ENCODE results near the gene FOXL2NB.

The FOXL2NB gene

GRCh38 chr3:138984816-138985215 is 37.8 kb downstream of the FOXL2NB start:
- no peak overlapping the region for H3K14ac ChIP-seq (ENCODE audit: low read length)
- H2BK120ac ChIP-seq (ENCODE audit: insufficient read depth, low read length, poor library complexity) = no peak overlapping the region
- no peak overlapping the region for H3K9ac ChIP-seq (ENCODE audit: low read length)
- no peak overlapping the region for H4K8ac ChIP-seq (ENCODE audit: low read depth, low read length)
- no peak overlapping the region for H2AK5ac ChIP-seq (ENCODE audit: low read length)
- H3K18ac ChIP-seq (ENCODE audit: low read length) = no peak overlapping the region
- no peaks in the 10 kb centered on the region for H3K79me1 ChIP-seq (ENCODE audit: low read length)
- H2BK5ac ChIP-seq (ENCODE audit: low read depth, low read length, poor library complexity) = no peak overlapping the region
- DNase-seq = no peak
- WGBS (ENCODE audit: extremely low coverage, insufficient coverage, insufficient read length) = no CpG with 5 or more reads among the region's 3 CpGs
- no peak overlapping the region for H4K91ac ChIP-seq (ENCODE audit: low read depth, low read length)
- H3K27ac ChIP-seq (ENCODE audit: low read depth, low read length) = no peak overlapping the region
- no peak overlapping the region for H2BK12ac ChIP-seq (ENCODE audit: low read length)
- no peak overlapping the region for H3K4ac ChIP-seq (ENCODE audit: low read depth, low read length)
- no peak overlapping the region for H3K23ac ChIP-seq (ENCODE audit: low read length)
- no peak overlapping the region for H2AFZ ChIP-seq (ENCODE audit: insufficient read depth, low read length, poor library complexity)
- H3K4me3 ChIP-seq (ENCODE audit: low read depth, low read length) = no peak overlapping the region
- no peaks in the 10 kb centered on the region for H3K27me3 ChIP-seq (ENCODE audit: insufficient read depth, low read length)
- no peaks in the 10 kb centered on the region for H3K79me2 ChIP-seq (ENCODE audit: control insufficient read depth, insufficient read depth, low read length, poor library complexity)
- no peaks in the 10 kb centered on the region for H3K36me3 ChIP-seq (ENCODE audit: control insufficient read depth in 1 of 2, insufficient read depth in 2 of 2, low read length in 2 of 2)
- no peak overlapping the region for H3K4me2 ChIP-seq (ENCODE audit: low read length)
- H4K12ac ChIP-seq (ENCODE audit: low read depth, low read length) = no peak overlapping the region
- no peaks in the 10 kb centered on the region for H3K4me1 ChIP-seq (ENCODE audit: control insufficient read depth in 1 of 2, insufficient read depth in 2 of 2, low read length in 2 of 2)
- H3K9me3 ChIP-seq (ENCODE audit: insufficient read depth, low read depth, low read length) = no peaks in the 10 kb centered on the region

GRCh38 chr3:138985932-138986331 is 38.9 kb downstream of the FOXL2NB start:
- Histone ChIP-seq H4K12ac (ENCODE audit: low read depth, low read length) (no peak overlapping the region), H3K4me2 (ENCODE audit: low read length) (no peak overlapping the region), H2BK5ac (ENCODE audit: low read depth, low read length, poor library complexity) (no peak overlapping the region), H3K27me3 (ENCODE audit: insufficient read depth, low read length) (no peaks in the 10 kb centered on the region), H4K91ac (ENCODE audit: low read depth, low read length) (no peak overlapping the region), H3K4ac (ENCODE audit: low read depth, low read length) (no peak overlapping the region), H3K14ac (ENCODE audit: low read length) (no peak overlapping the region), H3K9me3 (ENCODE audit: insufficient read depth, low read depth, low read length) (no peaks in the 10 kb centered on the region), H3K9ac (ENCODE audit: low read length) (no peak overlapping the region), H3K4me1 (ENCODE audit: control insufficient read depth in 1 of 2, insufficient read depth in 2 of 2, low read length in 2 of 2) (no peaks in the 10 kb centered on the region), H2BK12ac (ENCODE audit: low read length) (no peak overlapping the region), H3K79me1 (ENCODE audit: low read length) (no peaks in the 10 kb centered on the region), H3K23ac (ENCODE audit: low read length) (no peak overlapping the region), H3K36me3 (ENCODE audit: control insufficient read depth in 1 of 2, insufficient read depth in 2 of 2, low read length in 2 of 2) (no peaks in the 10 kb centered on the region), H2AK5ac (ENCODE audit: low read length) (no peak overlapping the region), H2BK120ac (ENCODE audit: insufficient read depth, low read length, poor library complexity) (no peak overlapping the region), H3K79me2 (ENCODE audit: control insufficient read depth, insufficient read depth, low read length, poor library complexity) (no peaks in the 10 kb centered on the region), H2AFZ (ENCODE audit: insufficient read depth, low read length, poor library complexity) (no peak overlapping the region), H4K8ac (ENCODE audit: low read depth, low read length) (no peak overlapping the region), H3K4me3 (ENCODE audit: low read depth, low read length) (no peak overlapping the region), H3K18ac (ENCODE audit: low read length) (no peak overlapping the region), H3K27ac (ENCODE audit: low read depth, low read length) (no peak overlapping the region)
- WGBS (ENCODE audit: extremely low coverage, insufficient coverage, insufficient read length) = no CpG with 5 or more reads among the region's 4 CpGs
- DNase-seq = no peak

- H2BK12ac ChIP-seq (ENCODE audit: low read length) = no peak overlapping the region
- H3K79me1 ChIP-seq (ENCODE audit: low read length) = no peaks in the 10 kb centered on the region
- no peak overlapping the region for H4K12ac ChIP-seq (ENCODE audit: low read depth, low read length)
- H3K23ac ChIP-seq (ENCODE audit: low read length) = no peak overlapping the region
- no peak overlapping the region for H4K8ac ChIP-seq (ENCODE audit: low read depth, low read length)
- H3K4me2 ChIP-seq (ENCODE audit: low read length) = no peak overlapping the region
- no peaks in the 10 kb centered on the region for H3K4me1 ChIP-seq (ENCODE audit: control insufficient read depth in 1 of 2, insufficient read depth in 2 of 2, low read length in 2 of 2)
- no peak overlapping the region for H3K14ac ChIP-seq (ENCODE audit: low read length)
- H2BK5ac ChIP-seq (ENCODE audit: low read depth, low read length, poor library complexity) = no peak overlapping the region
- H3K36me3 ChIP-seq (ENCODE audit: control insufficient read depth in 1 of 2, insufficient read depth in 2 of 2, low read length in 2 of 2) = no peaks in the 10 kb centered on the region
- H2BK120ac ChIP-seq (ENCODE audit: insufficient read depth, low read length, poor library complexity) = no peak overlapping the region
- no peak for DNase-seq
- H3K79me2 ChIP-seq (ENCODE audit: control insufficient read depth, insufficient read depth, low read length, poor library complexity) = no peaks in the 10 kb centered on the region
- no peak overlapping the region for H3K4ac ChIP-seq (ENCODE audit: low read depth, low read length)
- WGBS (ENCODE audit: extremely low coverage, insufficient coverage, insufficient read length) = no CpG with 5 or more reads among the region's 2 CpGs
- no peak overlapping the region for H2AFZ ChIP-seq (ENCODE audit: insufficient read depth, low read length, poor library complexity)
- H3K4me3 ChIP-seq (ENCODE audit: low read depth, low read length) = no peak overlapping the region
- no peak overlapping the region for H4K91ac ChIP-seq (ENCODE audit: low read depth, low read length)
- H2AK5ac ChIP-seq (ENCODE audit: low read length) = no peak overlapping the region
- H3K18ac ChIP-seq (ENCODE audit: low read length) = no peak overlapping the region
- no peaks in the 10 kb centered on the region for H3K27me3 ChIP-seq (ENCODE audit: insufficient read depth, low read length)
- no peak overlapping the region for H3K27ac ChIP-seq (ENCODE audit: low read depth, low read length)
- no peak overlapping the region for H3K9ac ChIP-seq (ENCODE audit: low read length)
- no peaks in the 10 kb centered on the region for H3K9me3 ChIP-seq (ENCODE audit: insufficient read depth, low read depth, low read length)
Measured at GRCh38 chr3:138987181-138987580, 40.2 kb downstream of the FOXL2NB start.

- Histone ChIP-seq H3K14ac (ENCODE audit: low read length) (no peak overlapping the region), H4K91ac (ENCODE audit: low read depth, low read length) (no peak overlapping the region), H3K4me3 (ENCODE audit: low read depth, low read length) (no peak overlapping the region), H3K79me1 (ENCODE audit: low read length) (no peaks in the 10 kb centered on the region), H3K79me2 (ENCODE audit: control insufficient read depth, insufficient read depth, low read length, poor library complexity) (no peaks in the 10 kb centered on the region), H3K4me2 (ENCODE audit: low read length) (no peak overlapping the region), H3K9me3 (ENCODE audit: insufficient read depth, low read depth, low read length) (no peaks in the 10 kb centered on the region), H2AFZ (ENCODE audit: insufficient read depth, low read length, poor library complexity) (no peak overlapping the region), H3K9ac (ENCODE audit: low read length) (no peak overlapping the region), H3K18ac (ENCODE audit: low read length) (no peak overlapping the region), H2BK120ac (ENCODE audit: insufficient read depth, low read length, poor library complexity) (no peak overlapping the region), H3K4me1 (ENCODE audit: control insufficient read depth in 1 of 2, insufficient read depth in 2 of 2, low read length in 2 of 2) (no peaks in the 10 kb centered on the region), H3K23ac (ENCODE audit: low read length) (no peak overlapping the region), H2BK12ac (ENCODE audit: low read length) (no peak overlapping the region), H3K36me3 (ENCODE audit: control insufficient read depth in 1 of 2, insufficient read depth in 2 of 2, low read length in 2 of 2) (no peaks in the 10 kb centered on the region), H3K27me3 (ENCODE audit: insufficient read depth, low read length) (no peaks in the 10 kb centered on the region), H4K8ac (ENCODE audit: low read depth, low read length) (no peak overlapping the region), H4K12ac (ENCODE audit: low read depth, low read length) (no peak overlapping the region), H3K27ac (ENCODE audit: low read depth, low read length) (no peak overlapping the region), H3K4ac (ENCODE audit: low read depth, low read length) (no peak overlapping the region), H2BK5ac (ENCODE audit: low read depth, low read length, poor library complexity) (no peak overlapping the region), H2AK5ac (ENCODE audit: low read length) (no peak overlapping the region)
- no CpG with 5 or more reads among the region's 1 CpG for WGBS (ENCODE audit: extremely low coverage, insufficient coverage, insufficient read length)
- no peak for DNase-seq
Measured at GRCh38 chr3:138995706-138996105, 48.7 kb downstream of the FOXL2NB start.

Measured in trophoblast cell (in vitro differentiated cells and primary cell).